HCT116 (cell line): Measurements from ENCODE around the gene LTBP1. TPM values are rescaled to one million over a fixed set of nuclear protein-coding genes. Genes with fewer than 3 reads are reported as not detected.
A peak's percentile ranks its signal among the peaks of the same experiment; 100 is the strongest.

ENCODE experiments used
- ATAC-seq: fragments of 200-7000 bp; cut with Tn5 transposase; 2 replicates; pipeline ENCODE4 v1.9.1; 2020; ENCODE audit warnings: mild to moderate bottlenecking, moderate library complexity
- BruUV-seq: library from RNA; stranded (reverse); fragments of 400-500 nt; replicated peaks from 2 replicates; lab custom pipeline; 2021; lab: Mats Ljungman, UMichigan
- CTCF ChIA-PET: fragments of 300-600 bp; sonication (Branson Sonifier 250); formaldehyde crosslinking; loops from one replicate; lab custom pipeline; 2021; ENCODE audit warnings: antibody characterized with exemption; lab: Charles Lee
- POLR2A ChIA-PET: fragments of 300-600, 350-600 bp; sonication (Branson Sonifier 250); formaldehyde crosslinking; loops from one replicate; lab custom pipeline; 2021; ENCODE audit warnings: antibody characterized with exemption; lab: Charles Lee
- RAD21 ChIA-PET, 2 experiments: fragments of 300-600 bp; sonication (Branson Sonifier 250); formaldehyde crosslinking; loops; one replicate each; lab custom pipeline; 2023; ENCODE audit warnings: low total read pairs in 2 of 2; ENCODE audit not compliant: uncharacterized antibody in 2 of 2, unreplicated experiment in 2 of 2, low non-redundant PET in 1 of 2; lab: Charles Lee
- DNase-seq: peaks from one replicate; pipeline ENCODE4 v3.0.0-alpha.2; 2010; ENCODE audit warnings: low read depth, low spot score
- H2AFZ ChIP-seq: fragments of 200-600 bp; shearing (Covaris generic), sonication (generic); 2 replicates; pipeline ENCODE4 v1.6.1; 2017; ENCODE audit warnings: low read depth, mixed run types, mixed read lengths, antibody characterized with exemption, low read length; ENCODE audit not compliant: poor library complexity, severe bottlenecking
- H3K27ac ChIP-seq: 2 replicates; pipeline ENCODE4 v1.5.1; 2012; ENCODE audit warnings: low read depth, low read length
- H3K27me3 ChIP-seq: fragments of 200-600 bp; sonication (generic); 2 replicates; pipeline ENCODE4 v1.6.1; 2016; ENCODE audit warnings: mixed run types, low read length, mixed read lengths; ENCODE audit not compliant: insufficient read depth
- H3K36me3 ChIP-seq, 2 experiments: fragments of 200-500 bp in 1 of 2; fragments of 200-600 bp in 1 of 2; sonication (Bioruptor generic) in 1 of 2; sonication (generic) in 1 of 2; 2 replicates each; pipeline versions ENCODE4 v1.5.1 to v1.6.1; 2014 to 2016; ENCODE audit warnings: low read length in 2 of 2, inconsistent platforms in 1 of 2, mixed read lengths in 1 of 2, mixed run types in 1 of 2; ENCODE audit not compliant: insufficient read depth in 2 of 2, control insufficient read depth in 1 of 2
- H3K4me1 ChIP-seq, 2 experiments: fragments of 200-600 bp in 1 of 2; sonication (generic) in 1 of 2; 2 replicates each; pipeline versions ENCODE4 v1.5.1 to v1.6.1; 2012 to 2017; ENCODE audit warnings: low read length in 2 of 2, inconsistent platforms in 1 of 2, mild to moderate bottlenecking in 1 of 2, mixed read lengths in 1 of 2, mixed run types in 1 of 2, moderate library complexity in 1 of 2; ENCODE audit not compliant: insufficient read depth in 2 of 2, control insufficient read depth in 1 of 2
- H3K4me2 ChIP-seq: fragments of 200-600 bp; sonication (generic); 2 replicates; pipeline ENCODE4 v1.6.1; 2017; ENCODE audit warnings: mixed run types, low read length, mixed read lengths
- H3K4me3 ChIP-seq, 2 experiments: fragments of 200-600 bp in 1 of 2; sonication (generic) in 1 of 2; replicated peaks in 1 of 2; 2 replicates each; pipeline ENCODE4 v1.5.1; 2011 to 2016; ENCODE audit warnings: low read length in 2 of 2, control low read depth in 1 of 2, low read depth in 1 of 2, mild to moderate bottlenecking in 1 of 2, mixed read lengths in 1 of 2, mixed run types in 1 of 2
- H3K79me2 ChIP-seq: fragments of 200-600 bp; sonication (generic); 2 replicates; pipeline ENCODE4 v1.6.1; 2017; ENCODE audit warnings: mild to moderate bottlenecking, mixed run types, low read length, moderate library complexity, mixed read lengths; ENCODE audit not compliant: insufficient read depth
- H3K9ac ChIP-seq: fragments of 200-600 bp; sonication (generic); 2 replicates; pipeline ENCODE4 v1.6.1; 2016; ENCODE audit warnings: low read length, mixed read lengths
- H3K9me2 ChIP-seq: fragments of 200-600 bp; sonication (generic), shearing (Covaris generic); 2 replicates; pipeline ENCODE4 v1.6.1; 2017; ENCODE audit warnings: mixed run types, mild to moderate bottlenecking, moderate library complexity; ENCODE audit not compliant: insufficient read depth
- H3K9me3 ChIP-seq, 2 experiments: fragments of 200-500 bp in 1 of 2; fragments of 200-600 bp in 1 of 2; sonication (Bioruptor generic) in 1 of 2; sonication (generic) in 1 of 2; 2 replicates each; pipeline ENCODE4 v1.6.1; 2014 to 2017; ENCODE audit warnings: low read length in 2 of 2, mixed read lengths in 2 of 2, inconsistent platforms in 1 of 2, low read depth in 1 of 2, mild to moderate bottlenecking in 1 of 2, mixed run types in 1 of 2, moderate library complexity in 1 of 2; ENCODE audit not compliant: control insufficient read depth in 1 of 2, insufficient read depth in 1 of 2
- H4K20me1 ChIP-seq: fragments of 200-600 bp; sonication (generic), shearing (Covaris generic); 2 replicates; pipeline ENCODE4 v1.6.1; 2017; ENCODE audit warnings: mixed run types, mild to moderate bottlenecking, moderate library complexity; ENCODE audit not compliant: insufficient read depth
- CTCF ChIP-seq, 3 experiments: fragments of 200-600 bp in 1 of 3; sonication (generic) in 1 of 3; IDR thresholded peaks in 2 of 3; conservative IDR thresholded peaks in 1 of 3; 2 replicates each; pipeline ENCODE4 v1.5.1; 2012 to 2017; ENCODE audit warnings: low read depth in 2 of 3, low read length in 2 of 3, antibody characterized with exemption in 1 of 3, borderline replicate concordance in 1 of 3, control low read depth in 1 of 3, mild to moderate bottlenecking in 1 of 3, mixed read lengths in 1 of 3, mixed run types in 1 of 3, moderate library complexity in 1 of 3; ENCODE audit not compliant: insufficient read depth in 1 of 3
- EZH2 ChIP-seq: fragments of 200-600 bp; sonication (generic); IDR thresholded peaks from 2 replicates; pipeline ENCODE4 v1.6.1; 2017; ENCODE audit warnings: antibody characterized with exemption, mixed run types
- REST ChIP-seq: IDR thresholded peaks from 2 replicates; pipeline ENCODE4 v1.6.1; 2012; ENCODE audit warnings: low read depth
- intact Hi-C: fragments of 100-400 bp; cut with micrococcal nuclease; formaldehyde crosslinking; loops from 2 replicates; pipeline ENCODE4 v1.10.0; 2022
- total RNA-seq: library from RNA; stranded (reverse); gene quantifications from one replicate; pipeline ENCODE4 v1.2.1, GENCODE V29; 2021; ENCODE audit not compliant: unreplicated experiment

The LTBP1 gene
- total RNA-seq, 1 experiment from 2014 or later = 5.1 TPM

- Histone ChIP-seq H3K9me3 (no peaks in the 10 kb centered on the region), H3K4me3 (no peak overlapping the region), H3K9ac (no peak overlapping the region)
- TF ChIP-seq REST (no peak), EZH2 (no peak), CTCF (IDR thresholded peaks at IDR 0.05 in 2 of 3, conservative IDR thresholded peaks at IDR 0.05 in 1 of 3; ENCODE audit: borderline replicate concordance in 1 of 3, insufficient read depth in 1 of 3, low read depth in 2 of 3, low read length in 2 of 3) (peak in 1 of 3 experiments; percentile 11; a peak in 1 of 6 replicates)
- TF ChIP-seq, all 23 proteins: peak for 1
- H2AFZ ChIP-seq = no peak overlapping the region
- H3K79me2 ChIP-seq = no peaks in the 10 kb centered on the region
- no peaks in the 10 kb centered on the region for H4K20me1 ChIP-seq
- no peaks in the 10 kb centered on the region for H3K36me3 ChIP-seq
- no peaks in the 10 kb centered on the region for H3K4me1 ChIP-seq
- CTCF ChIA-PET = no interaction called here
- intact Hi-C loops = no loop called here
- no peaks in the 10 kb centered on the region for H3K27me3 ChIP-seq
- no peaks in the 10 kb centered on the region for H3K9me2 ChIP-seq
- POLR2A ChIA-PET = no interaction called here
- no TSS peak for BruUV-seq
- DNase-seq = no peak
- RAD21 ChIA-PET = no interaction called here
- H3K4me2 ChIP-seq = no peak overlapping the region
- H3K27ac ChIP-seq = no peak overlapping the region
- ATAC-seq = no peak
These were observed 268.5 kb downstream of the LTBP1 start for GRCh38 chr2:33215299-33215698.
